Natural killer cell (primary cell): ENCODE measurements around the gene TRAF7. TPM values are rescaled to one million over a fixed set of nuclear protein-coding genes. Genes with fewer than 3 reads are reported as not detected.
A peak's percentile ranks its signal among the peaks of the same experiment; 100 is the strongest.

Experiments used
- ATAC-seq, 3 donors: fragments of 150-1000 bp in 2 of 3; fragments of 200-7000 bp in 1 of 3; cut with Tn5 transposase; 1 replicate in 1 of 3; 2 replicates in 2 of 3; pipeline ENCODE4 v1.10.0; 2021; ENCODE audit warnings: mild to moderate bottlenecking in 2 of 3, moderate library complexity in 2 of 3
- DNase-seq, 2 donors: peaks; one replicate each; pipeline versions ENCODE4 v3.0.0 to v3.0.0-alpha.2; 2013 to 2021; ENCODE audit warnings: mixed read lengths in 1 of 2
- H3K27ac ChIP-seq: one replicate; pipeline ENCODE4 v1.5.1; 2013; ENCODE audit warnings: mild to moderate bottlenecking, low read length
- H3K27me3 ChIP-seq: one replicate; pipeline ENCODE4 v1.6.1; 2013; ENCODE audit warnings: low read length; ENCODE audit not compliant: control insufficient read depth, insufficient read depth
- H3K36me3 ChIP-seq: one replicate; pipeline ENCODE4 v1.6.1; 2013; ENCODE audit warnings: low read length; ENCODE audit not compliant: control insufficient read depth, insufficient read depth
- H3K4me1 ChIP-seq: one replicate; pipeline ENCODE4 v1.6.1; 2013; ENCODE audit warnings: low read length; ENCODE audit not compliant: control insufficient read depth, insufficient read depth
- H3K4me3 ChIP-seq: one replicate; pipeline ENCODE4 v1.5.1; 2013; ENCODE audit warnings: low read length
- H3K9me3 ChIP-seq: one replicate; pipeline ENCODE4 v1.6.1; 2013; ENCODE audit warnings: low read length; ENCODE audit not compliant: control insufficient read depth, insufficient read depth
- H3K27ac Mint-ChIP-seq, 2 donors: one replicate each; pipeline ENCODE4 v1.8.0; 2022; ENCODE audit warnings: mild to moderate bottlenecking in 2 of 2, mixed read lengths in 2 of 2, moderate library complexity in 1 of 2
- H3K27me3 Mint-ChIP-seq, 2 donors: one replicate each; pipeline ENCODE4 v1.8.0; 2022; ENCODE audit warnings: low read depth in 2 of 2, mixed read lengths in 2 of 2
- H3K36me3 Mint-ChIP-seq: one replicate; pipeline ENCODE4 v1.8.0; 2022; ENCODE audit warnings: mixed read lengths
- H3K4me1 Mint-ChIP-seq, 2 donors: one replicate each; pipeline ENCODE4 v1.8.0; 2022; ENCODE audit warnings: mixed read lengths in 2 of 2
- H3K4me3 Mint-ChIP-seq: one replicate; pipeline ENCODE4 v1.8.0; 2022; ENCODE audit warnings: mild to moderate bottlenecking, moderate library complexity, mixed read lengths
- H3K9me3 Mint-ChIP-seq, 2 donors: one replicate each; pipeline ENCODE4 v1.8.0; 2022; ENCODE audit warnings: mixed read lengths in 2 of 2
- WGBS: methylation state at CpG from one replicate; pipeline ENCODE4 v1.1.7; 2013; ENCODE audit warnings: missing lambda C conversion rate; ENCODE audit not compliant: insufficient coverage; 5-methylcytosine and 5-hydroxymethylcytosine counted together
- intact Hi-C: fragments of 100-400 bp; cut with micrococcal nuclease; formaldehyde crosslinking; loops from one replicate; pipeline ENCODE4 v1.14.2; 2022
- total RNA-seq, 4 donors: library from RNA; stranded (reverse); fragments of 120-200 nt in 1 of 4; gene quantifications; one replicate each; pipeline versions ENCODE4 v1.2.3 to v1.2.4, GENCODE V29; 2013 to 2022
- TF ChIP-seq, protein P1 (sequence below): fragments of 200-600 bp; IDR thresholded peaks from one replicate; pipeline ENCODE4 v1.8.0; 2022; ENCODE audit warnings: antibody characterized with exemption

The TRAF7 gene
- total RNA-seq, 3 donors from 2014 or later (not counting 1 experiment from before 2014, with no cell fraction given): 29.3 to 39.1 (median 37.3) TPM

- intact Hi-C loops: no loop called here
- H3K27ac Mint-ChIP-seq: peak overlapping the region; percentile 80 to 88
- no peak for DNase-seq
Observed at GRCh38 chr16:2205967-2206313, 50.4 kb downstream of the TRAF7 start.

DNA sequence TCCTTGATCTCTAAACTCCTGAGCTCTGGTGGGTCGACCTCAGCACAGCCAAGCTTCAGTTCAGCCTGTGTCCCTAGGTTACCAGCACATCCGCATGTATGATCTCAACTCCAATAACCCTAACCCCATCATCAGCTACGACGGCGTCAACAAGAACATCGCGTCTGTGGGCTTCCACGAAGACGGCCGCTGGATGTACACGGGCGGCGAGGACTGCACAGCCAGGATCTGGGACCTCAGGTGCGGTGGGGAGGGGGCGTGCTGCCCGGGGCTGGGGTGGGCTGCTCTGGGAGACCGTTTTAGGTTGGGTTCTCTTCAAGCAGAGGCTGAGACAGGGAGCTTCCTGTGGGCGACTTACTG is 50.8 kb downstream of the TRAF7 start:
- Histone ChIP-seq H3K9me3 (no peaks in the 10 kb centered on the region), H3K4me1 (peaks cover 19% of the 10 kb centered on the region), H3K36me3 (peaks cover 26% of the 10 kb centered on the region), H3K4me3 (peak overlapping the region; percentile 88), H3K27ac (peak overlapping the region; percentile 95), H3K27me3 (no peaks in the 10 kb centered on the region)
- Mint-ChIP-seq H3K4me3 (peak overlapping the region; percentile 91), H3K9me3 (no peaks in the 10 kb centered on the region), H3K4me1 (peaks cover 19 to 28% of the 10 kb centered on the region in 2 donors), H3K27me3 (peaks cover 0 to 3% of the 10 kb centered on the region in 2 donors), H3K36me3 (no peaks in the 10 kb centered on the region), H3K27ac (peak overlapping the region; percentile 80 to 88)
- no peak for DNase-seq
- intact Hi-C loops: no loop called here
- TF ChIP-seq, protein P1, sequence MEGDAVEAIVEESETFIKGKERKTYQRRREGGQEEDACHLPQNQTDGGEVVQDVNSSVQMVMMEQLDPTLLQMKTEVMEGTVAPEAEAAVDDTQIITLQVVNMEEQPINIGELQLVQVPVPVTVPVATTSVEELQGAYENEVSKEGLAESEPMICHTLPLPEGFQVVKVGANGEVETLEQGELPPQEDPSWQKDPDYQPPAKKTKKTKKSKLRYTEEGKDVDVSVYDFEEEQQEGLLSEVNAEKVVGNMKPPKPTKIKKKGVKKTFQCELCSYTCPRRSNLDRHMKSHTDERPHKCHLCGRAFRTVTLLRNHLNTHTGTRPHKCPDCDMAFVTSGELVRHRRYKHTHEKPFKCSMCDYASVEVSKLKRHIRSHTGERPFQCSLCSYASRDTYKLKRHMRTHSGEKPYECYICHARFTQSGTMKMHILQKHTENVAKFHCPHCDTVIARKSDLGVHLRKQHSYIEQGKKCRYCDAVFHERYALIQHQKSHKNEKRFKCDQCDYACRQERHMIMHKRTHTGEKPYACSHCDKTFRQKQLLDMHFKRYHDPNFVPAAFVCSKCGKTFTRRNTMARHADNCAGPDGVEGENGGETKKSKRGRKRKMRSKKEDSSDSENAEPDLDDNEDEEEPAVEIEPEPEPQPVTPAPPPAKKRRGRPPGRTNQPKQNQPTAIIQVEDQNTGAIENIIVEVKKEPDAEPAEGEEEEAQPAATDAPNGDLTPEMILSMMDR: no peak
- no peak for ATAC-seq
- WGBS: 90% methylated on average over 18 of the region's 18 CpGs

More at GRCh38 chr16:2205967-2206313, 50.4 kb downstream of the TRAF7 start:
- no peaks in the 10 kb centered on the region for H3K27me3 ChIP-seq
- H3K9me3 ChIP-seq: no peaks in the 10 kb centered on the region
- H3K36me3 ChIP-seq: peaks cover 26% of the 10 kb centered on the region
- no peak for ATAC-seq
- TF ChIP-seq, protein P1: no peak
- H3K4me3 ChIP-seq: peak overlapping the region; percentile 88
- peaks cover 19% of the 10 kb centered on the region for H3K4me1 ChIP-seq
- no peaks in the 10 kb centered on the region for H3K9me3 Mint-ChIP-seq
- peak overlapping the region; percentile 91 for H3K4me3 Mint-ChIP-seq
- peaks cover 19 to 28% of the 10 kb centered on the region in 2 donors for H3K4me1 Mint-ChIP-seq
- peaks cover 0 to 3% of the 10 kb centered on the region in 2 donors for H3K27me3 Mint-ChIP-seq
- no peaks in the 10 kb centered on the region for H3K36me3 Mint-ChIP-seq
- peak overlapping the region; percentile 95 for H3K27ac ChIP-seq
- 20% methylated on average over 16 of the region's 16 CpGs for WGBS

- H3K4me3 ChIP-seq: no peak overlapping the region
- no peak overlapping the region for H3K27ac ChIP-seq
- peak overlapping the region; percentile 80 to 88 for H3K27ac Mint-ChIP-seq
- no peaks in the 10 kb centered on the region for H3K36me3 Mint-ChIP-seq
- H3K27me3 Mint-ChIP-seq: peaks cover 0 to 3% of the 10 kb centered on the region in 2 donors
- no peak for ATAC-seq
- H3K4me1 ChIP-seq: peaks cover 19% of the 10 kb centered on the region
- WGBS: 97% methylated on average over 23 of the region's 23 CpGs
- TF ChIP-seq, protein P1: no peak
- DNase-seq: no peak
- intact Hi-C loops: no loop called here
- H3K4me1 Mint-ChIP-seq: peaks cover 19 to 32% of the 10 kb centered on the region in 2 donors
- no peaks in the 10 kb centered on the region for H3K9me3 Mint-ChIP-seq
- peaks cover 26% of the 10 kb centered on the region for H3K36me3 ChIP-seq
- no peaks in the 10 kb centered on the region for H3K27me3 ChIP-seq
- H3K4me3 Mint-ChIP-seq: peak overlapping the region; percentile 6
- no peaks in the 10 kb centered on the region for H3K9me3 ChIP-seq
Observed at GRCh38 chr16:2206780-2207433, 51.3 kb downstream of the TRAF7 start.

- Mint-ChIP-seq H3K9me3 (no peaks in the 10 kb centered on the region), H3K36me3 (no peaks in the 10 kb centered on the region), H3K4me3 (peak overlapping the region; percentile 67), H3K27me3 (no peaks in the 10 kb centered on the region), H3K4me1 (peaks cover 19 to 36% of the 10 kb centered on the region in 2 donors), H3K27ac (peak overlapping the region in 1 of 2 donors; percentile 76)
- peaks cover 28% of the 10 kb centered on the region for H3K4me1 ChIP-seq
- TF ChIP-seq, protein P1: no peak
- ATAC-seq (no peak), DNase-seq (no peak)
- intact Hi-C loops: no loop called here
- no peak overlapping the region for H3K27ac ChIP-seq
- H3K4me3 ChIP-seq: no peak overlapping the region
- 94% methylated on average over 9 of the region's 9 CpGs for WGBS
- H3K9me3 ChIP-seq: no peaks in the 10 kb centered on the region
- H3K36me3 ChIP-seq: peaks cover 31% of the 10 kb centered on the region
- no peaks in the 10 kb centered on the region for H3K27me3 ChIP-seq
Observed at GRCh38 chr16:2207872-2208271, 52.3 kb downstream of the TRAF7 start.
